Urothelium cell line (cell line): ENCODE measurements around the gene PTOV1.
A peak's percentile ranks its signal among the peaks of the same experiment; 100 is the strongest.

Experiments
- DNase-seq: peaks from one replicate; pipeline ENCODE4 v3.0.0; 2011; ENCODE audit warnings: low spot score, mixed read lengths
- FAIRE-seq: peaks from 2 replicates; lab custom pipeline; 2011; peaks lifted over from hg19 to GRCh38; lab: Jason Lieb, UNC

PTOV1 gene

GRCh38 chr19:49850487-49851342, at the start of gene PTOV1:
PTOV1 (plus strand) TSS chr19:49851159.
- FAIRE-seq, result no peak

GRCh38 chr19:49801401-49801888, 49.5 kb upstream of the PTOV1 start:
- no peak for DNase-seq
- no peak for FAIRE-seq

More at GRCh38 chr19:49850487-49851342, at the start of gene PTOV1:
- peak; percentile 96 for DNase-seq

GRCh38 chr19:49801966-49802661, 48.8 kb upstream of the PTOV1 start:
- no peak for FAIRE-seq
- DNase-seq, result no peak

GRCh38 chr19:49802836-49803528, 48.0 kb upstream of the PTOV1 start:
- FAIRE-seq (no peak), DNase-seq (no peak)

- DNase-seq, result no peak
- no peak for FAIRE-seq
Measured at GRCh38 chr19:49803529-49803856, 47.5 kb upstream of the PTOV1 start.

- no peak for DNase-seq
- no peak for FAIRE-seq
Measured at GRCh38 chr19:49805822-49806619, 44.9 kb upstream of the PTOV1 start.

GRCh38 chr19:49806620-49806959, 44.4 kb upstream of the PTOV1 start:
- no peak for FAIRE-seq
- DNase-seq, result no peak

GRCh38 chr19:49807058-49807903, 43.7 kb upstream of the PTOV1 start:
- FAIRE-seq (no peak), DNase-seq (no peak)

GRCh38 chr19:49807904-49808675, 42.9 kb upstream of the PTOV1 start:
- FAIRE-seq (no peak), DNase-seq (no peak)

GRCh38 chr19:49808711-49809159, 42.2 kb upstream of the PTOV1 start:
- DNase-seq (peak; percentile 53), FAIRE-seq (no peak)

GRCh38 chr19:49809160-49809940, 41.6 kb upstream of the PTOV1 start:
- FAIRE-seq (no peak), DNase-seq (no peak)

GRCh38 chr19:49809941-49810389, 41.0 kb upstream of the PTOV1 start:
- DNase-seq, result no peak
- FAIRE-seq, result no peak

GRCh38 chr19:49811328-49811727, 39.6 kb upstream of the PTOV1 start:
- no peak for DNase-seq

GRCh38 chr19:49812452-49812996, 38.4 kb upstream of the PTOV1 start:
- FAIRE-seq (no peak), DNase-seq (no peak)

More at GRCh38 chr19:49811328-49811727, 39.6 kb upstream of the PTOV1 start:
- no peak for FAIRE-seq

GRCh38 chr19:49812997-49813861, 37.7 kb upstream of the PTOV1 start, which contains the start of gene FUZ:
FUZ (minus strand) TSS chr19:49813292; CDS start chr19:49813106, 186 bp downstream.
- peak; percentile 92 for FAIRE-seq

GRCh38 chr19:49814010-49814409, 36.9 kb upstream of the PTOV1 start:
- no peak for DNase-seq
- FAIRE-seq, result no peak

More at GRCh38 chr19:49812997-49813861, 37.7 kb upstream of the PTOV1 start, which contains the start of gene FUZ:
- peak; percentile 93 for DNase-seq

- DNase-seq (no peak), FAIRE-seq (no peak)
Measured at GRCh38 chr19:49816590-49816989, 34.4 kb upstream of the PTOV1 start.
